TTC549 (cell line): ENCODE data around the gene HAVCR2.

Source experiments
- FAIRE-seq: peaks from 2 replicates; lab custom pipeline; 2012; peaks lifted over from hg19 to GRCh38; lab: Jason Lieb, UNC

HAVCR2 gene

DNA sequence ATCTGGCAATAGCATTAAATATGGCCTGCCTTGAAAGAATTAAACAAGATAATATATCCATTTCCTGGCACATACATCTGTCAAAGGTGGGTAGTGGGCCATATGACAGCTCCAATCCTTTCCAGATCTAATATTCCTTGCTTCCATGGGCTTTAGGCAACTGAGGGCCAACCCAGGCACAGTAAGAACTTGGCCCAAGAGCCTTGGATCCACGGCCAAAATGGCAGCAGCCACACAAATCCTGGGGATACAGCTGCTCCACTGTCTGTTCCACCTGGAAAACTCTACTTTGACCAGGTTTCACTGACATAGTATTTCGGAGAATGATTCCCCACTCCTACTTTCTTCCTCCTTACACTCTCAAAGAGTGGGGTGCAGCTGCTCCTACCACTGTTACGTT lies 63.2 kb downstream of the HAVCR2 start:
- FAIRE-seq: no peak

DNA sequence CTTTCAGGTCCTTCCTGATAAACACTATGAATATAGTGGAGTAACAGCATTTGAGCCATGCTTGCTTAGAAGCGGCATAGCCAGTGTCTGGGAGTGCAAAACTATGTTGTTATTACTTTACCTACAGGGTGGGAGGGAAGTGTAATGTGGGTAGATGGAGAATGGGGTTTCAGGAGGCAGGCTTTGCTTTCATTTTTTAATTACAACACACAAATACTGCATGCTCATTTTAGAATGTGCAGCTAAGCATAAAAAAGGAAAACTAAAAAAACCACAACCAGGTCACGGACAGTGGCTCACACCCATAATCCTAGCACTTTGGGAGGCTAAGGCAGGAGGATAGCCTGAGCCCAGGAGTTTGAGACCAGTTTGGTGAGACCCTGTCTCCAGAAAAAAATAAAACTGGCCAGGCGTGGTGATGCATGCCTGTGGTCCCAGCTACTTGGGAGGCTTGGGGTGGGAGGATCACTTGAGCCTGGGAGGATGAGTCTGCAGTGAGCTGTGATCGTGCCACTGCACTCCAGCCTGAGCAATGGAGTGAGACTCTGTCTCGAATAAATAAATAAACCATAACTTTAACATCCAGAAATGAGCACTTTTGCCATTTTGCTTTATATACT lies 70.2 kb downstream of the HAVCR2 start:
- FAIRE-seq: no peak
